ENCODE results near the gene AMIGO1.

Gene AMIGO1

GRCh38 chr1:109534307-109534858 is 24.9 kb upstream of the AMIGO1 start:
- no peak for DNase-seq (ENCODE audit: low read depth in 1 of 2, low spot score in 1 of 2)

GRCh38 chr1:109532365-109533136 is 23.0 kb upstream of the AMIGO1 start:
- DNase-seq (ENCODE audit: low read depth in 1 of 2, low spot score in 1 of 2) = peak; percentile 83 to 93

- DNase-seq (ENCODE audit: low read depth in 1 of 2, low spot score in 1 of 2) = no peak
Measured at GRCh38 chr1:109531826-109532364, 22.4 kb upstream of the AMIGO1 start.

- DNase-seq (ENCODE audit: low read depth in 1 of 2, low spot score in 1 of 2) = no peak
Measured at GRCh38 chr1:109531380-109531779, 21.9 kb upstream of the AMIGO1 start.

- DNase-seq (ENCODE audit: low read depth in 1 of 2, low spot score in 1 of 2) = no peak
Measured at GRCh38 chr1:109530457-109531087, 21.0 kb upstream of the AMIGO1 start.

- no peak for DNase-seq (ENCODE audit: low read depth in 1 of 2, low spot score in 1 of 2)
Measured at GRCh38 chr1:109529881-109530456, 20.4 kb upstream of the AMIGO1 start.

GRCh38 chr1:109528712-109529111 is 19.2 kb upstream of the AMIGO1 start:
- no peak for DNase-seq (ENCODE audit: low read depth in 1 of 2, low spot score in 1 of 2)

- DNase-seq (ENCODE audit: low read depth in 1 of 2, low spot score in 1 of 2) = no peak
Measured at GRCh38 chr1:109527846-109528695, 18.5 kb upstream of the AMIGO1 start.

GRCh38 chr1:109527098-109527811 is 17.7 kb upstream of the AMIGO1 start:
- DNase-seq (ENCODE audit: low read depth in 1 of 2, low spot score in 1 of 2) = no peak

GRCh38 chr1:109523706-109524105 is 14.2 kb upstream of the AMIGO1 start:
- DNase-seq (ENCODE audit: low read depth in 1 of 2, low spot score in 1 of 2) = no peak

GRCh38 chr1:109522026-109522425 is 12.5 kb upstream of the AMIGO1 start:
- DNase-seq (ENCODE audit: low read depth in 1 of 2, low spot score in 1 of 2) = no peak

GRCh38 chr1:109521002-109521951 is 11.8 kb upstream of the AMIGO1 start:
- no peak for DNase-seq (ENCODE audit: low read depth in 1 of 2, low spot score in 1 of 2)

- no peak for DNase-seq (ENCODE audit: low read depth in 1 of 2, low spot score in 1 of 2)
Measured at GRCh38 chr1:109517337-109517736, 7.8 kb upstream of the AMIGO1 start.

- no peak for DNase-seq (ENCODE audit: low read depth in 1 of 2, low spot score in 1 of 2)
Measured at GRCh38 chr1:109516872-109517271, 7.3 kb upstream of the AMIGO1 start.

- DNase-seq (ENCODE audit: low read depth in 1 of 2, low spot score in 1 of 2) = no peak
Measured at GRCh38 chr1:109514846-109515245, 5.3 kb upstream of the AMIGO1 start.

- DNase-seq (ENCODE audit: low read depth in 1 of 2, low spot score in 1 of 2) = no peak
Measured at GRCh38 chr1:109513110-109513710, 3.7 kb upstream of the AMIGO1 start.

GRCh38 chr1:109508873-109509175 is 703 bp downstream of the AMIGO1 start:
- no peak for DNase-seq (ENCODE audit: low read depth in 1 of 2, low spot score in 1 of 2)

- DNase-seq (ENCODE audit: low read depth in 1 of 2, low spot score in 1 of 2) = no peak
Measured at GRCh38 chr1:109508001-109508872, 1.3 kb downstream of the AMIGO1 start.
